Measurements from ENCODE around the gene AFDN.

AFDN gene

DNA sequence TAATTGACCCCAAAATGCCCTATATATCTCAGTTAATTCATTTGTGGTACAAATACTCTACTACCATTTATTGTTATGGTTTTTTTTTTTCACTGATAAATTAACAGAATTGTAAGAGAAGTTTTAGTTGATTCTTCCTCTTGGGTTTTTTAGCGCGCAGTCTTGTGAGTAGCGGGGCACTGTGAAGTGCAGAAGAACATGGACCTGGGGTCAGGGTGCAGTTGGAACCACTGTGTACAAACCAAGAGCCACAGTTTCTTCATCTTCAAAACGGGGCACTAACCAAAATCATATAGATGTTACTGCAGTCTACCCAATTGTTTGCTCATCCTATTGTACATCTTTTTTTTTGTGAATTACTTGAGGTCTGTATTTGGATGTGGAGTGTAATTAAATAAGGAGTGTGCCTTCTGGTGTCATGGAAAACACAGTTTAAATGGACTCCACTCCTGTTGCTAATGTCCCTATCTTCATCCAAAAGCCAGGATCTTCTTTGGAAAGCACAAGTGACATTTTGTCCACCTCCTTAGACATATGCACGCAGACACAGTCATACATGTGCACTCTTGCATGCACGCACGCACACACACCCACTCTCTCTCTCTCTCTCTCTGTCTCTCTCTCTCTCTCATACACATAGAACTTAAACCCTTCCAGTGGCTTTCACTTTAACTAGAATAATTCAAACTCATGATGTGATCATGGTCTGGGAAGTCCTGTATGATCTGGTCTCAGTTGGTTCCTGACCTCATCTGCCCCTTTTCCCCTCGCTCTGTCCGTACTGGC, 51.5 kb downstream of the AFDN start:
- no peak for DNase-seq

DNA sequence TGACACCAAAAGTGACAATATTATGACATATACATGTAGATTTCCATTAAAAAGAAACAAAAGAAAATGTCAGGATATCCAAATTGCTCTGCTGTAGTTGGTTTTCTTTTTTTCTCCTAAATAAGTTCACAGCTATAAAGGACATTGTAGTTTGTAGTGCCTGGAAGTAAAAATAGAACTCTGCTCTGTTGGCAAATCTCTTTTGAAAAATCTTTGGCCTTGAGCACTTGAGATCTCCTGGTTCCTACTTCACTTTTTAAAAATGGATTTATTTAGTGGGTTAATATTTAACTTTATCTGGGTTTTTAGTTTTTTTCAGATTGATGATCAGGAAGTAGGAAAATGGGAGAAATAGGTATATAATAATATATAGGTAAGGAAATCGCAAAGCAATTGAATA, 52.9 kb downstream of the AFDN start:
- DNase-seq: no peak

GRCh38 chr6:167881327-167881726, 54.6 kb downstream of the AFDN start:
- no peak for DNase-seq

DNA sequence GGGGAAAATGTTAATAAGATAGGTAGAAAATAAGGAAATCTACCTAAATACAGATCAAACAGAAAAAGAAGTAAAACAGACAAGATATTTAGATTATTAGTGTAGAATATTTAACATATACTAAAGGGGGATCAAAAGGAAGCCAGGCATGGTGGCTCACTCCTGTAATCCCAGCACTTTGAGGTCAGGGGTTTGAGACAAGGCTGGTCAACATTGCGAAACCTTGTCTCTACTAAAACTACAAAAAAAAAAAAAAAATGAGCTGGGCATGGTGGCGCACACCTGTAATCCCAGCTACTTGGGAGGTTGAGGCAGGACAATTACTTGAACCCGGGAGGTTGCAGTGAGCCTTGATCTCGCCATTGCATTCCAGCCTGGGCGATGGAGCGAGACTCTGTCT, 55.5 kb downstream of the AFDN start:
- no peak for DNase-seq

DNA sequence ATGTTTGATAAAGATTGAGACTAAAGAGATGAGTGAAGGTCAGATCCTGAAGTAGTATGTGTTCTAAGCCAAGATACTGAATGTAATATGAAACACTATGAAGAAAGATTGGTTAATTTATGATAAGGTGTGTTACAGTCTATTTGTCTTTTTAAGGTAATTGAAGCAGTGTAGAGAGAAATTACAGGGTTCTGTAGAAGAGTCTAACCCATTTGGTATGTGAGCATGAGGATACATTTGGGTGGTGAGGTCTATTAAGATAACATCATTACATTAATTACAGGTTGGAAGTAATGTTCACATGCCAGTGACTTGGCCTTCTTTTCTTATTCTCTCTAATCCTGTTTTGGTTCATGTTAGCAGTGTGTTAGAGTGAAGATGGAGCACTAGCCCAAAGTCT, 61.4 kb downstream of the AFDN start:
- no peak for DNase-seq

- no peak for DNase-seq
These were observed 66.4 kb downstream of the AFDN start for GRCh38 chr6:167892835-167893815.

GRCh38 chr6:167894965-167895364, 68.3 kb downstream of the AFDN start:
- no peak for DNase-seq

GRCh38 chr6:167896648-167897047, 69.9 kb downstream of the AFDN start:
- DNase-seq: no peak

GRCh38 chr6:167898673-167899311, 72.1 kb downstream of the AFDN start:
- peak; percentile 24 to 66 (median 63) for DNase-seq

GRCh38 chr6:167904791-167905190, 78.1 kb downstream of the AFDN start:
- no peak for DNase-seq

GRCh38 chr6:167906899-167907298, 80.2 kb downstream of the AFDN start:
- DNase-seq: no peak

- DNase-seq: peak in 2 of 3 donors; percentile 7 to 34
These were observed 81.3 kb downstream of the AFDN start for GRCh38 chr6:167907837-167908681.

DNA sequence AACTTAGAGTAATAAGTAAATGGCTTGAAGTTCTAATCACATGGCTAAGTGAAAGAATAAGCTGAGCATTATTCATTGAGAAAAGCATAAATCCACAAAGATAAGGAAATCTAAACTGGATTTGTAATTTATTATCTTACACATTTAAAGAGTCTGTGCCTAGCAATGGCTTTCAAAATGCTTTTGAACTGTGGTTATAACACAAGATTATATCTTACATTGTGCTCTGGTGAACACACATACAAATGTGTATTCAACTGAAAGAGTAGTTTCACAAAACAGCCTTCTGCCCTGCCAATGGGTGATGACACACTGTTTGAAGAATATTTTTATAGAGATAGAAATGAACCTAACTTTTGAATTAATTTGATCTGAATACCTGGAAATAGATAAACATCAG, 83.3 kb downstream of the AFDN start:
- no peak for DNase-seq

GRCh38 chr6:167910652-167911051, 83.9 kb downstream of the AFDN start:
- no peak for DNase-seq

GRCh38 chr6:167912494-167912893, 85.8 kb downstream of the AFDN start:
- DNase-seq: no peak

GRCh38 chr6:167913699-167914098, 87.0 kb downstream of the AFDN start:
- DNase-seq: no peak

- no peak for DNase-seq
These were observed 88.4 kb downstream of the AFDN start for GRCh38 chr6:167915139-167915538.

DNA sequence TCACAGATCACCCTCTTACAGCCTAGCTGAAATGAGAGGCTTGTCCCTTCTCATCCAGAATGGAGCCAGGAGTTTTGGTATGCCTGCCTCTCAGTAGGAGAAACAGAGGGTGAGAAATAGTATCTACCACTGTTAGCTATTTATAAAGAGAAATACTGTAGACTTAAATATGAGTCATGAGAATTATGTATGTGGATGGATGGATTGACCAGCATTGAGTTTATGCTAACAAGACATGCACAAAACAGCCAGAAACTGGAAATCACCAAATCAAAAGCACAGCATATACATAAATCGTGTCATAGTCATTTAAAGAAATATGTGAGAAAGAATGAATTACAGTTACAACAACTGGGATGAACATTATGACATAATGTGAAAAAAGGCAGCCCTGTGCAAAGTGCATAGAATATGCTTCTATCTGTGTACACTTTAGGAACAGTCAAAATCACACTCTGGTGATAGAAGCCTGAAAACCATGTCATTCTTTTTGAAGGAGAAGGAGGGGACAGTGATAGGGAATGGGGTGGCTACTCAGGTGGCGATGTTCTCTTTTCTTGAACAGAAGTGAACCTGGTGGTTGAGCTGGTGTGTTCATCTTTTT, 90.9 kb downstream of the AFDN start:
- DNase-seq: no peak

DNA sequence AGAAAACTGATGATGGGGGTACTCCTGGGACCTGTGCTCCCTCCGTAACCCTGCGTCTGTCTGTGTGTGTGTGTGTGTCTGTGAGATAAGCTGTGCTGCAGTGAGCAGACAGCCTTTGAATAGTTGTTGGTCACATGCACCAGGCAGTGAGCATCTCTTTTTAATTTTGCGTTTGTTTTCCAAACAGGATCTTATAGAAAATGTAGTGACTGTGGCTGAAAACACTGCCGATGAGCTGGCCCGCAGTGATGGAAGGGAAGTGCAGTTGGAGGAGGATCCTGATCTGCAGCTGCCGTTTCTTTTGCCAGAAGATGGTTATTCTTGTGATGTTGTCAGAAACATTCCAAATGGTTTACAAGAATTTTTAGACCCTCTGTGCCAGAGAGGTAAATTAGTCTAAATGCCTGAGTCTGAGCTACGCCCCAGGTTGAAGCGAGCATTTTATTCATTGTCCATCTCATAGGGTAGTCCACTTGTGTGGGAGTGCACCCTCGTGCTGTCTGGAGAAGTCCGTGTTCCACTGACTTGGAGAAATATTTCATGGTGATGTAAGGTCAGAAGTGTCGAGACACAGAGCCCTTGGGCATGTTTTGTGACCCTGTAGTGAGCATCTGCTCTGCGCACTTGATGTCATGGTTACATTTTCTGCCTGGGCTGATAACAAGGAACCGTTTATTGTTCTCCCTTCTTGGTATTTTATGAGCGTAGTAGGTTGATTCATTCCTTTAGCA, 92.0 kb downstream of the AFDN start:
- DNase-seq: no peak

GRCh38 chr6:167919349-167919748, 92.6 kb downstream of the AFDN start:
- DNase-seq: no peak

DNA sequence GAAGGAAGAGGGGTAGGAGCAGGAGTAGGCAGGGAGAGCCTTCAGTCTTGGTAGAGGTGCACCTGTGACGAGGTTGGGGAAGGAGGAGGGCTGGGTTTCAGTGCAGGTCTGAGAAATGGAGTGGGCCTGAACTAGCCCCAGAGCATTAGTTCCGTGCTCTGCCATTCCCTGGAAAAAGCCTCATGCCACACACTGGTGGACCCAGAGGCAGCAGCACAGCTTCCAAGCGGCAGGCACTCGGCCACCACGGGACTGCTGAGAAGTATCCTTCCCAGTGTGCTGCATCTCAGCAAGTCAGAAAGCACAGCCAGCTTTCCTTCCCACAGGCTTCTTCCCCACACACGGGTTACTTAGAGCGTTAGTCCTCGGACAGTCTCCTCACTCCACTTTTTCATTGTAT, 93.5 kb downstream of the AFDN start:
- no peak for DNase-seq

All from suppressor macrophage treated with lipopolysaccharide for 1 hour (primary cell).